GM23248 (cell line): Measurements from ENCODE around the gene CABP4. TPM values are rescaled to one million over a fixed set of nuclear protein-coding genes. Genes with fewer than 3 reads are reported as not detected.

ENCODE experiments used
- DNase-seq: peaks from one replicate; pipeline ENCODE4 v3.0.0-alpha.2; 2015
- H2AFZ ChIP-seq: fragments of 200-600 bp; sonication (generic); 2 replicates; pipeline ENCODE4 v1.6.1; 2016; ENCODE audit warnings: antibody characterized with exemption
- H3F3A ChIP-seq: fragments of 200-600 bp; sonication (generic); 2 replicates; pipeline ENCODE4 v1.6.1; 2016; ENCODE audit warnings: mild to moderate bottlenecking, antibody characterized with exemption, mixed run types; ENCODE audit not compliant: insufficient read depth
- H3K27ac ChIP-seq: fragments of 200-600 bp; sonication (generic); 2 replicates; pipeline ENCODE4 v1.5.1; 2016; ENCODE audit warnings: mild to moderate bottlenecking
- H3K27me3 ChIP-seq: fragments of 200-600 bp; sonication (generic); replicated peaks from 2 replicates; pipeline ENCODE4 v1.6.1; 2016; ENCODE audit warnings: mild to moderate bottlenecking; ENCODE audit not compliant: insufficient read depth
- H3K36me3 ChIP-seq: fragments of 200-600 bp; sonication (generic); 2 replicates; pipeline ENCODE4 v1.6.1; 2016; ENCODE audit warnings: low read depth, mild to moderate bottlenecking
- H3K4me1 ChIP-seq: fragments of 200-600 bp; sonication (generic); 2 replicates; pipeline ENCODE4 v1.6.1; 2016; ENCODE audit warnings: mild to moderate bottlenecking; ENCODE audit not compliant: insufficient read depth
- H3K4me2 ChIP-seq: fragments of 200-600 bp; sonication (generic); one replicate; pipeline ENCODE4 v1.6.1; 2016; ENCODE audit warnings: mild to moderate bottlenecking; ENCODE audit not compliant: unreplicated experiment
- H3K4me3 ChIP-seq: fragments of 200-600 bp; sonication (generic); 2 replicates; pipeline ENCODE4 v1.5.1; 2016; ENCODE audit warnings: mild to moderate bottlenecking
- H3K79me2 ChIP-seq: fragments of 200-600 bp; sonication (generic); 2 replicates; pipeline ENCODE4 v1.6.1; 2016; ENCODE audit warnings: mild to moderate bottlenecking; ENCODE audit not compliant: insufficient read depth
- H3K9ac ChIP-seq: fragments of 200-600 bp; sonication (generic); 2 replicates; pipeline ENCODE4 v1.6.1; 2016; ENCODE audit warnings: mild to moderate bottlenecking
- H3K9me2 ChIP-seq: fragments of 200-600 bp; sonication (generic); 2 replicates; pipeline ENCODE4 v1.6.1; 2016; ENCODE audit warnings: mixed run types, mild to moderate bottlenecking, moderate library complexity; ENCODE audit not compliant: insufficient read depth
- H3K9me3 ChIP-seq: fragments of 200-600 bp; sonication (generic); one replicate; pipeline ENCODE4 v1.6.1; 2017; ENCODE audit warnings: low read depth
- H4K20me1 ChIP-seq: fragments of 200-600 bp; sonication (generic); 2 replicates; pipeline ENCODE4 v1.6.0; 2016; ENCODE audit not compliant: insufficient read depth
- EZH2 ChIP-seq: fragments of 200-600 bp; sonication (generic); IDR thresholded peaks from 2 replicates; pipeline ENCODE4 v1.6.1; 2018; ENCODE audit warnings: antibody characterized with exemption, mild to moderate bottlenecking; ENCODE audit not compliant: insufficient read depth, poor library complexity, severe bottlenecking
- EZH2phosphoT487 ChIP-seq: fragments of 200-600 bp; sonication (generic); IDR thresholded peaks from 2 replicates; pipeline ENCODE4 v1.6.1; 2018; ENCODE audit warnings: antibody characterized with exemption, moderate library complexity, mild to moderate bottlenecking, low read depth; ENCODE audit not compliant: insufficient read depth
- WGBS, 2 experiments: methylation state at CpG; one replicate each; pipeline ENCODE4 v1.1.6; 2015 to 2017; ENCODE audit warnings: low lambda C conversion rate in 2 of 2, low coverage in 1 of 2; ENCODE audit errors: missing lambda C conversion rate in 2 of 2; 5-methylcytosine and 5-hydroxymethylcytosine counted together
- in situ Hi-C: fragments of 300-500 bp; cut with MboI; formaldehyde crosslinking; loops from 2 replicates; pipeline ENCODE4 v1.15.0; 2020
- polyA plus RNA-seq: library from polyadenylated mRNA; unstranded; fragments of >200 nt; fragmentation: Nextera tagmentation; extraction: Ambion mirVana; gene quantifications from 2 replicates; pipeline ENCODE4 v1.2.1, GENCODE V29; 2016
- total RNA-seq: library from RNA; depleted of rRNA; stranded (reverse); fragments of >200 nt; shearing (Covaris generic); gene quantifications from 2 replicates; pipeline ENCODE4 v1.2.3, GENCODE V29; 2014; rRNA removed

The CABP4 gene
- total RNA-seq (not detected in 2 replicates), polyA plus RNA-seq (not detected in 2 replicates)

DNA sequence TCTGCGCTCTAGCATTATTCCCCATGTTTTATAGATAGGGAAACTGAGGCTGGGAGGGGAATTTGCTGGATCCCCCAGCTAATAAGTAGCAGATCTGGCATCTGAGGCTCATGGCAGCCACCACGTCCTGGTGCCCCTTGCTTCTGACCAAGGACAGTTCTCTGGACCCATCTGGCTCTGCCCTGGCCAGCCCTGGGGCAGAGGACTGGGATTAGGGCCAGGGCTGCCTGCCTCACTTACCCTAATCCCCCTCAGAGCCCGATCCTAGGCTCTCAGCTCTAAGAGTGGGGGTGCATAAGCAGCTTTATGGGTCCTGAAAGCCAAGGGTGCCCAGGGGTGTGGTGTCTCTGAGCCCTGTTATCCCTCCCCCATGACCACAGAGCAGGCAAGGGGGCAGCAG, at the start of gene CABP4:
Gene CABP4, plus strand, starts transcription at position 301 of the 400 bp plus-strand sequence. Its CDS starts 70 bp downstream, at position 371.
- Histone ChIP-seq H3K9ac (no peak within 1 kb of the TSS), H2AFZ (no peak within 1 kb of the TSS), H3K9me2 (no peaks in the 10 kb centered on the region), H3K36me3 (no peaks in the 10 kb centered on the region), H4K20me1 (no peaks in the 10 kb centered on the region), H3K27me3 (no peaks in the 10 kb centered on the region), H3K79me2 (no peaks in the 10 kb centered on the region), H3F3A (no peaks in the 10 kb centered on the region), H3K4me1 (no peaks in the 10 kb centered on the region), H3K9me3 (no peaks in the 10 kb centered on the region), H3K4me2 (no peak within 1 kb of the TSS), H3K27ac (no peak within 1 kb of the TSS), H3K4me3 (no peak within 1 kb of the TSS)
- in situ Hi-C loops = no loop called here
- no peak for DNase-seq
- TF ChIP-seq EZH2phosphoT487 = no peak
- WGBS, 2 experiments = 61 to 71% methylated on average over 3 of the region's 3 CpGs

GRCh38 chr11:67405688-67406339, 49.3 kb upstream of the CABP4 start:
- H3K27me3 ChIP-seq = peaks cover 9% of the 10 kb centered on the region; the same call in 1 of the 2 replicates
- H3K79me2 ChIP-seq = peaks cover 6% of the 10 kb centered on the region
- no peaks in the 10 kb centered on the region for H3K9me2 ChIP-seq
- H4K20me1 ChIP-seq = no peaks in the 10 kb centered on the region
- in situ Hi-C loops = no loop called here
- no peaks in the 10 kb centered on the region for H3F3A ChIP-seq
- TF ChIP-seq EZH2 = no peak
- DNase-seq = no peak
- H3K4me3 ChIP-seq = no peak overlapping the region
- peaks cover 6% of the 10 kb centered on the region for H3K4me1 ChIP-seq
- no peaks in the 10 kb centered on the region for H3K9me3 ChIP-seq
- no peak overlapping the region for H2AFZ ChIP-seq
- 79 to 84% methylated on average over 9 of the region's 9 CpGs for WGBS, 2 experiments
- no peak overlapping the region for H3K4me2 ChIP-seq
- H3K27ac ChIP-seq = no peak overlapping the region
- H3K36me3 ChIP-seq = no peaks in the 10 kb centered on the region
- no peak overlapping the region for H3K9ac ChIP-seq

- H3K36me3 ChIP-seq = no peaks in the 10 kb centered on the region
- no peaks in the 10 kb centered on the region for H4K20me1 ChIP-seq
- no peak overlapping the region for H3K9ac ChIP-seq
- no peaks in the 10 kb centered on the region; the same call in 1 of the 2 replicates for H3K79me2 ChIP-seq
- H3K27me3 ChIP-seq = peaks cover 15% of the 10 kb centered on the region; the same call in 1 of the 2 replicates
- H3K4me3 ChIP-seq = no peak overlapping the region
- no peak for DNase-seq
- in situ Hi-C loops = no loop called here
- H2AFZ ChIP-seq = no peak overlapping the region
- no peaks in the 10 kb centered on the region for H3K9me3 ChIP-seq
- H3K9me2 ChIP-seq = no peaks in the 10 kb centered on the region
- H3K4me1 ChIP-seq = peaks cover 6% of the 10 kb centered on the region
- no peaks in the 10 kb centered on the region for H3F3A ChIP-seq
- H3K27ac ChIP-seq = no peak overlapping the region
- 67 to 69% methylated on average over 11 to 18 of the region's 18 CpGs for WGBS, 2 experiments
- no peak overlapping the region for H3K4me2 ChIP-seq
- TF ChIP-seq EZH2 (no peak), EZH2phosphoT487 (no peak)
These were observed 48.7 kb upstream of the CABP4 start for GRCh38 chr11:67406420-67406968.

DNA sequence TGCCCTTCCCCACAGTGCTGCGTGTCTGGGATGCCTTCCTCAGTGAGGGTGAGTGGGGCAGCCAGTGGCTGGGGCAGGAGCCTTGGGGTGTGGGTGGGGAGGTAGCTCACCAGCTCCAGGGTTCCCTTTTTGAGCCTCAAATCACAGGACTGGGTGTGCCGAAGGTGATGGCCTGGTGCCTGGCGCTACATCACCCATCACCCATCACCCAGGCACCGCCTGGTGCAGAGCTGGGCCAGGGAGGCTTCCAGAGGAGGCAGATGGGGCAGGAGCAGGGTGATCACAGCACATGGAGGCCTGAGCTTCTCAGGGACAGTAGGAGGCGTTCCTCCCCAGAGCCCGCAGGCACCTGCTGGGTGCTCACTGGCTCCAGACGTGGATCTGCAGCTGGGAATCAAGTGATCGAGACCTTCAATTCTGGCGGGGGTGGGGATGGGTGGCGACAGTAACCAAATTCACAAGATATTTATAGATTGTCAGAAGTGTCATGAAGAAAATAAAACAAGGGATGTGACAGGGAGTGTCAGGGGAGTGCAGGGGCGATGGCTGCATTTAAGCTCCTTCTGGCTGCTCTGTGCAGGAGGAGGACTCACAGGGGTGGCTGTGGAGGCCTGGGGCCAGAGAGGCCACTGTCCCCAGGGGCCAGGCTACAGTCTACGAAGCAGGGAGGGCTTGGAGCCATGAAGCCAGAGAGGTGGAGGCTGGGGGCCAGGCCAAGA, 48.0 kb upstream of the CABP4 start:
- H3K4me1 ChIP-seq = peaks cover 4% of the 10 kb centered on the region
- no peak overlapping the region for H3K9ac ChIP-seq
- no peaks in the 10 kb centered on the region for H3K36me3 ChIP-seq
- no peaks in the 10 kb centered on the region for H4K20me1 ChIP-seq
- DNase-seq = peak; percentile 28
- H3K4me3 ChIP-seq = no peak overlapping the region
- no peak overlapping the region for H3K27ac ChIP-seq
- TF ChIP-seq EZH2phosphoT487 (no peak), EZH2 (no peak)
- peaks cover 22% of the 10 kb centered on the region for H3K27me3 ChIP-seq
- H3K9me2 ChIP-seq = no peaks in the 10 kb centered on the region
- H3K9me3 ChIP-seq = no peaks in the 10 kb centered on the region
- H3K79me2 ChIP-seq = no peaks in the 10 kb centered on the region
- WGBS, 2 experiments = 17 to 26% methylated on average over 12 of the region's 12 CpGs
- H3K4me2 ChIP-seq = no peak overlapping the region
- in situ Hi-C loops = no loop called here
- H3F3A ChIP-seq = no peaks in the 10 kb centered on the region
- no peak overlapping the region for H2AFZ ChIP-seq
